Ascending aorta (tissue), 2 donors: ENCODE measurements around the gene DCAF10. TPM values are rescaled to one million over a fixed set of nuclear protein-coding genes. Genes with fewer than 3 reads are reported as not detected.
"Not testable (repeated sequence)": the region's sequence is repeated elsewhere in the genome, so short reads cannot be mapped to it uniquely, and the experiment has no call there.

Experiments used
- DNase-seq, 2 donors: peaks; one replicate each; pipeline ENCODE4 v3.0.0-alpha.2; 2019; ENCODE audit warnings: low spot score in 2 of 2
- H3K27ac ChIP-seq, 2 donors: fragments of 200-600 bp; sonication (generic); one replicate each; pipeline ENCODE4 v1.5.1; 2016 to 2017; ENCODE audit warnings: mild to moderate bottlenecking in 1 of 2
- H3K27me3 ChIP-seq: fragments of 200-600 bp; sonication (generic); one replicate; pipeline ENCODE4 v1.5.1; 2017
- H3K36me3 ChIP-seq, 2 donors: fragments of 200-600 bp; sonication (generic); one replicate each; pipeline ENCODE4 v1.5.1; 2016
- H3K4me1 ChIP-seq, 2 donors: fragments of 200-600 bp; sonication (generic); one replicate each; pipeline ENCODE4 v1.5.1; 2016 to 2017; ENCODE audit warnings: mild to moderate bottlenecking in 1 of 2
- H3K4me3 ChIP-seq, 2 donors: fragments of 200-600 bp; sonication (generic); one replicate each; pipeline ENCODE4 v1.5.1; 2016 to 2017; ENCODE audit warnings: mild to moderate bottlenecking in 1 of 2
- H3K9me3 ChIP-seq, 2 donors: fragments of 200-600 bp; sonication (generic); one replicate each; pipeline ENCODE4 v1.5.1; 2016
- CTCF ChIP-seq, 3 experiments: fragments of 200-600 bp in 2 of 3; fragments of 450-650 bp in 1 of 3; sonication (generic) in 2 of 3; IDR thresholded peaks; one replicate each; pipeline ENCODE4 v1.5.1; 2016 to 2019; ENCODE audit warnings: antibody characterized with exemption in 3 of 3, mild to moderate bottlenecking in 1 of 3, moderate library complexity in 1 of 3
- intact Hi-C: fragments of 100-400 bp; cut with DNase I; formaldehyde crosslinking; loops from one replicate; pipeline ENCODE4 v1.15.1; 2023
- total RNA-seq: library from RNA; depleted of rRNA; stranded (reverse); fragments of >200 nt; gene quantifications from one replicate; pipeline ENCODE4 v1.1.0, GENCODE V29; 2016

Gene DCAF10
- total RNA-seq, 1 donor from 2014 or later: 23.5 TPM

- H3K4me1 ChIP-seq: peaks cover 0 to 9% of the 10 kb centered on the region in 2 donors
- no peaks in the 10 kb centered on the region for H3K9me3 ChIP-seq
- H3K4me3 ChIP-seq: no peak overlapping the region
- DNase-seq: no peak
- intact Hi-C loops: no loop called here
- H3K27me3 ChIP-seq: no peaks in the 10 kb centered on the region
- no peak for TF ChIP-seq CTCF (IDR thresholded peaks at IDR 0.05)
- H3K36me3 ChIP-seq: peaks cover 0 to 10% of the 10 kb centered on the region in 2 donors
- no peak overlapping the region for H3K27ac ChIP-seq
These were observed 41.9 kb upstream of the DCAF10 start for GRCh38 chr9:37758747-37759146.

- Histone ChIP-seq H3K27me3 (no peaks in the 10 kb centered on the region), H3K4me1 (no peaks in the 10 kb centered on the region), H3K36me3 (peaks cover 6 to 22% of the 10 kb centered on the region in 2 donors), H3K27ac (no peak overlapping the region), H3K9me3 (no peaks in the 10 kb centered on the region), H3K4me3 (no peak overlapping the region)
- intact Hi-C loops: no loop called here
- no peak for TF ChIP-seq CTCF (IDR thresholded peaks at IDR 0.05)
- DNase-seq: no peak
These were observed 40.0 kb upstream of the DCAF10 start for GRCh38 chr9:37760416-37761161.

- H3K27ac ChIP-seq: no peak overlapping the region
- no peaks in the 10 kb centered on the region for H3K27me3 ChIP-seq
- peaks cover 6 to 22% of the 10 kb centered on the region in 2 donors for H3K36me3 ChIP-seq
- H3K4me3 ChIP-seq: no peak overlapping the region
- H3K9me3 ChIP-seq: no peaks in the 10 kb centered on the region
- no peak for TF ChIP-seq CTCF (IDR thresholded peaks at IDR 0.05)
- intact Hi-C loops: no loop called here
- no peaks in the 10 kb centered on the region for H3K4me1 ChIP-seq
- DNase-seq: no peak
These were observed 39.1 kb upstream of the DCAF10 start for GRCh38 chr9:37761511-37761910.

GRCh38 chr9:37765263-37765662 is 35.3 kb upstream of the DCAF10 start:
- DNase-seq: not testable (repeated sequence)

GRCh38 chr9:37769306-37769705 is 31.3 kb upstream of the DCAF10 start:
- no peak overlapping the region for H3K27ac ChIP-seq
- intact Hi-C loops: no loop called here
- H3K36me3 ChIP-seq: peaks cover 36 to 47% of the 10 kb centered on the region in 2 donors

More at GRCh38 chr9:37765263-37765662, 35.3 kb upstream of the DCAF10 start:
- H3K4me3 ChIP-seq, intact Hi-C loops, H3K9me3 ChIP-seq, H3K4me1 ChIP-seq, H3K27me3 ChIP-seq, H3K27ac ChIP-seq: not testable (repeated sequence)
- H3K36me3 ChIP-seq: peaks cover 15 to 40% of the 10 kb centered on the region in 2 donors

More at GRCh38 chr9:37769306-37769705, 31.3 kb upstream of the DCAF10 start:
- Histone ChIP-seq H3K9me3 (no peaks in the 10 kb centered on the region), H3K27me3 (no peaks in the 10 kb centered on the region), H3K4me3 (no peak overlapping the region), H3K4me1 (no peaks in the 10 kb centered on the region)
- DNase-seq: no peak
- TF ChIP-seq CTCF (IDR thresholded peaks at IDR 0.05): no peak
